ENCODE data around the gene TXNDC17. TPM values are rescaled to one million over a fixed set of nuclear protein-coding genes. Genes with fewer than 3 reads are reported as not detected.

TXNDC17 gene
- total and polyA plus RNA-seq, 7 donors, result 27.5 to 159 (median 41.1) TPM

- intact Hi-C loops (cut with DNase I), result loop anchor here in 1 of 2 donors (5.0 kb wide), 1 partner anchor 132 kb away; no protein-coding TSS in a partner anchor
- H3K9me3 ChIP-seq, result no peaks in the 10 kb centered on the region
- H3K4me1 ChIP-seq, result peaks cover under 1% of the 10 kb centered on the region
- peaks cover 6 to 64% of the 10 kb centered on the region in 2 donors for H3K36me3 ChIP-seq (ENCODE audit: insufficient read depth in 1 of 2, low read depth in 1 of 2)
- no peak for TF ChIP-seq CTCF (IDR thresholded peaks at IDR 0.05)
- DNase-seq, result no peak
- H3K27ac ChIP-seq, result no peak overlapping the region
- no peak overlapping the region for H3K4me3 ChIP-seq
- WGBS, 3 donors, result 64 to 74% (median 65%) methylated on average over 3 of the region's 3 CpGs
- H3K27me3 ChIP-seq (ENCODE audit: insufficient read depth in 3 of 3, low read length in 2 of 3), result no peaks in the 10 kb centered on the region
- no peak for ATAC-seq
Measured at GRCh38 chr17:6603744-6604325, 37.0 kb upstream of the TXNDC17 start.

- no peak for TF ChIP-seq CTCF (IDR thresholded peaks at IDR 0.05)
- intact Hi-C loops (cut with DNase I), result no loop called here
- DNase-seq (no peak), ATAC-seq (no peak)
- WGBS, 3 donors, result 89 to 93% (median 90%) methylated on average over 6 of the region's 6 CpGs
- Histone ChIP-seq H3K4me1 (no peaks in the 10 kb centered on the region), H3K27ac (no peak overlapping the region), H3K9me3 (no peaks in the 10 kb centered on the region), H3K4me3 (no peak overlapping the region), H3K36me3 (ENCODE audit: insufficient read depth in 1 of 2, low read depth in 1 of 2) (peaks cover 6 to 73% of the 10 kb centered on the region in 2 donors), H3K27me3 (ENCODE audit: insufficient read depth in 3 of 3, low read length in 2 of 3) (no peaks in the 10 kb centered on the region)
Measured at GRCh38 chr17:6605142-6605541, 35.7 kb upstream of the TXNDC17 start.

GRCh38 chr17:6608321-6608720 is 32.5 kb upstream of the TXNDC17 start:
- Histone ChIP-seq H3K36me3 (ENCODE audit: insufficient read depth in 1 of 2, low read depth in 1 of 2) (peaks cover 6 to 85% of the 10 kb centered on the region in 2 donors), H3K4me3 (no peak overlapping the region), H3K27me3 (ENCODE audit: insufficient read depth in 3 of 3, low read length in 2 of 3) (no peaks in the 10 kb centered on the region), H3K9me3 (no peaks in the 10 kb centered on the region), H3K4me1 (no peaks in the 10 kb centered on the region), H3K27ac (no peak overlapping the region)
- DNase-seq, result no peak
- ATAC-seq, result no peak
- WGBS, 3 donors, result 79 to 91% (median 86%) methylated on average over 3 of the region's 3 CpGs
- no peak for TF ChIP-seq CTCF (IDR thresholded peaks at IDR 0.05)
- intact Hi-C loops (cut with DNase I), result no loop called here

GRCh38 chr17:6610011-6610410 is 30.8 kb upstream of the TXNDC17 start:
- TF ChIP-seq CTCF (IDR thresholded peaks at IDR 0.05), result no peak
- peaks cover 6 to 83% of the 10 kb centered on the region in 2 donors for H3K36me3 ChIP-seq (ENCODE audit: insufficient read depth in 1 of 2, low read depth in 1 of 2)

GRCh38 chr17:6611231-6611630 is 29.6 kb upstream of the TXNDC17 start:
- H3K9me3 ChIP-seq, result no peaks in the 10 kb centered on the region
- intact Hi-C loops (cut with DNase I), result no loop called here
- WGBS, 3 donors, result 94 to 95% (median 95%) methylated on average over 4 of the region's 4 CpGs
- peaks cover 3 to 71% of the 10 kb centered on the region in 2 donors for H3K36me3 ChIP-seq (ENCODE audit: insufficient read depth in 1 of 2, low read depth in 1 of 2)
- TF ChIP-seq CTCF (IDR thresholded peaks at IDR 0.05), result no peak
- no peaks in the 10 kb centered on the region for H3K4me1 ChIP-seq
- no peaks in the 10 kb centered on the region for H3K27me3 ChIP-seq (ENCODE audit: insufficient read depth in 3 of 3, low read length in 2 of 3)
- no peak for ATAC-seq
- H3K4me3 ChIP-seq, result no peak overlapping the region
- H3K27ac ChIP-seq, result no peak overlapping the region
- DNase-seq, result no peak

More at GRCh38 chr17:6610011-6610410, 30.8 kb upstream of the TXNDC17 start:
- Histone ChIP-seq H3K27me3 (ENCODE audit: insufficient read depth in 3 of 3, low read length in 2 of 3) (no peaks in the 10 kb centered on the region), H3K4me1 (no peaks in the 10 kb centered on the region), H3K4me3 (no peak overlapping the region), H3K9me3 (no peaks in the 10 kb centered on the region), H3K27ac (no peak overlapping the region)
- intact Hi-C loops (cut with DNase I), result no loop called here
- ATAC-seq, result no peak
- DNase-seq, result no peak
- WGBS, 3 donors, result 96 to 99% (median 96%) methylated on average over 5 of the region's 5 CpGs

All from psoas muscle (tissue), 8 donors.